Activated CD8-positive, alpha-beta memory T cell treated with anti-CD3 and anti-CD28 coated beads for 1 hour (primary cell): ENCODE measurements around the gene BAIAP2.
"Not testable (repeated sequence)": the region's sequence is repeated elsewhere in the genome, so short reads cannot be mapped to it uniquely, and the experiment has no call there.

ENCODE experiments used
- DNase-seq, 2 donors: peaks; one replicate each; pipeline ENCODE4 v3.0.0-alpha.2; 2020; ENCODE audit warnings: low read depth in 1 of 2; ENCODE audit errors: extremely low read depth in 1 of 2

BAIAP2 gene

DNA sequence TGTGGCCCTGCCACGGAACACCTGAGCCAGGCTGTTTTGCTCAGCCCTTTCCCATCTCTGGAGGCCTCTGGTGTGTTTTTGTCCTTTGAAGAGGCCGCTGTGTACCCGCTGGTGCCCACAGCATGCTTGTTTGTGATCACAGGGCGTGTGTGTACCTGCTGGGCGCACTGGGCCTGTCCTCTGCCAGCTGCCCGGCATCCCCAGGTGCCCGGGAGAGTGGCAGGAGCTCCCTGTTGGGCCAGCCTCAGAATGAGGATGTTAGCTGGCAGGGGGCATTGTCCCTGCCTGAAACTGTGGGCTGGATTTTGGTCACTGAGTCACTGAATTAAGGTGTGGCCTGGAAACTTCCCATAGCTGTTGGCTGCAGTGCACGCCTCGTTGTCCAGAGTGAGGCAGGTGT, 31.1 kb downstream of the BAIAP2 start:
- no peak for DNase-seq

DNA sequence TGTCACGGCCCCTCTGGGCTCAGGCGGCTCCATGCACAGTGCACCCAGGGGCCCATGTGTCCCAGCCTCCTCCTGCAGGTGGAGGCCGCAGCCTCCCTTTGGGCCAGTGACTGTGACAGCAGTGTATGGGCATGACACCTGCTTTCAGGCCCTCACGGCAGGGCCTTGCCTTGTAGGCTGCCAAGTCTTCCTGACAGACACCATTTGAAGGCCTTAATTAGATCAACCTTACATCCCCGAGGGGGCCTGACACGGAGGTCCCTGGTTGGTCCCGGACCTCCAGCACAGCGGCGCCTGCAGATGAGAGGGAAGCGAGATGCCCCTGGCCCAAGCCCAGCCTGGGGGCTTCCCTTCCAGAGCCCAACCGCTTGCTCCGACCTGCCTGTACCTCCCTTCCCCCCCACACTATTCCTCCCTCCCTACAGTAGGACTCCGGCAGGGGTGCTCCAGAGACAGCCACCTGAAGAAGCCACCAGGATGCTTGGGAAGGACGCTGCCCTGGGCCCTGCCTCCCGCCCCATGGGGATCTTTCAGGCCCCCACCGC, 31.9 kb downstream of the BAIAP2 start:
- DNase-seq, result no peak

DNA sequence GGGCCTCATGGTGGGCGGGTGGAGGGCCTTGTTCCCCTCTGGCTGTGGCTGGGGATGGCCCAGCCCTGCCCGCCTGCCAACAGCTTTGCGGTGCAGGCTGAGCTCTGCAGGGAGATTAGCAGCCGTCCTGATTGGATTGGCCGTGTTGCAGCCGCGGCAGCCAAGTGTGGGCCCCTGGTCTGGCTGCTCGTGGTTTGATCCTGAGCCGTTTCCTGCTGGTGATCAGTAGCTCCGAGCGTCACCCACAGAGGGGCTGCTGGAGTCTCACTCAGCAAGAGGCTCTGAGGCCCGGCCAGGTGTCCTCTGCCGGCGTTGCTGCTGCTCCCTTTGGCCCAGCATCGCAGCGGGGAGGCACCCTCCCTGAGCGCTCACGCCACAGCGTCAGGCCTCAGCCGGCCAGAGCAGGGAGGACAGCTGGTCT, 32.5 kb downstream of the BAIAP2 start:
- DNase-seq, result no peak

DNA sequence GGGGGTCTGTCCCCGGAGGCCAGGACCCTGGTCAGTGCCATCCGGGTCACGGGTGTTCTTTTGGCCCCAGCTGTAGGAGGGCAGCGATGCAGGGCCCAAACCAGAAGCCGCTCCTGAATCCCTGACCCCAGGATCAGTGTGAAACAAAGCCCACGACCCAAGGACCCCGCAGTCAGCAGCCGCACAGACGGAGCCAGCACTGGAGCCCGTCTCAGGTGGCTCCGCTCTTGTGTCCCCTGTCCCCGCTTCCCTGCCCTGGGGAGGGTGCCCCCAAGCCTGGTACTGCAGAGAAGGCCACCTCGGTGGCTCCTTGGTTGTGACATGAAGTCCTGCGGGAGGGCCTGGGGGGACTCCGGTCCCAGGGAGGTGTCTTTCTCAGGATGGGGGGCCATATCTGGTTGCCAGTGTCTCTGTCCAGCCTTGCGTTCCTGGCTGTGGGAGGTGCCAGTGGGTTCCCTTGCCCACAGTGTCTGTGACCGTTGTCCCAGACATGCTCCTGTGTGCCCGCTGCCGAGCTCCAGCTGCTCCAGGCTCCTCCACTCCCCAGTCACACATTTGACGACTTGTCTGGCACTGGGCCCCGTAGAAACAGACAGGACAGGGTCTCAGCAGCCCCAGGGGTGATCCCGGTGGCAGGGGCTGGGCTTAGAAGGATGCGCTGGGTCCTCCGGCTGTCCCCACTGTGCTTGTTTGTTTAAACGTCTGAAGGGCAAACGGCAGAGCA, 33.6 kb downstream of the BAIAP2 start:
- no peak for DNase-seq

DNA sequence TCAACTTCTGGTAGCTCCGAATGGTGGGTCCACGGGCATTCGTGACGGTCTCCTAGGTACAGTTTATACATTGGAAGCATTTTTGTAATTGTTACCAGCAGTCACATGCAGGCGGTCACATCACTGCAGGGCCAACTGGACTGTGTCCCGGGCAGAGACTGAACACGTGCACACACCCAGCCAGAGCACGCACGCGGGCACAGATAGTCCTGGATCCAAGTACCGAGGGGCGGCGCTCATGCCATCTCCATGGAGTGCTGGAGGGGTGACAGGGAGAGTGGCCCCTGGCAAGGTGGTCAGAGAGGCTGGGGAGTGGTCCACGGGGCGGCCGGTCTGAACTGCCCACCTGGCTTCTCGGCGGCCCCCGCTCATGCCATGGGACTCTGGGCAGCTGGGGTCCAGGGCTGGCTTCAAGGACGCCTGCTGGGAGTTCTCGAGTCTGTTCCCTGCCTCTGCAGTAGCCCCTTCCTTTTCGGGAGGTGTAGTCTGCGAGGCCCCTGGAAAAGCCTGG, 34.2 kb downstream of the BAIAP2 start:
- DNase-seq, result no peak

DNA sequence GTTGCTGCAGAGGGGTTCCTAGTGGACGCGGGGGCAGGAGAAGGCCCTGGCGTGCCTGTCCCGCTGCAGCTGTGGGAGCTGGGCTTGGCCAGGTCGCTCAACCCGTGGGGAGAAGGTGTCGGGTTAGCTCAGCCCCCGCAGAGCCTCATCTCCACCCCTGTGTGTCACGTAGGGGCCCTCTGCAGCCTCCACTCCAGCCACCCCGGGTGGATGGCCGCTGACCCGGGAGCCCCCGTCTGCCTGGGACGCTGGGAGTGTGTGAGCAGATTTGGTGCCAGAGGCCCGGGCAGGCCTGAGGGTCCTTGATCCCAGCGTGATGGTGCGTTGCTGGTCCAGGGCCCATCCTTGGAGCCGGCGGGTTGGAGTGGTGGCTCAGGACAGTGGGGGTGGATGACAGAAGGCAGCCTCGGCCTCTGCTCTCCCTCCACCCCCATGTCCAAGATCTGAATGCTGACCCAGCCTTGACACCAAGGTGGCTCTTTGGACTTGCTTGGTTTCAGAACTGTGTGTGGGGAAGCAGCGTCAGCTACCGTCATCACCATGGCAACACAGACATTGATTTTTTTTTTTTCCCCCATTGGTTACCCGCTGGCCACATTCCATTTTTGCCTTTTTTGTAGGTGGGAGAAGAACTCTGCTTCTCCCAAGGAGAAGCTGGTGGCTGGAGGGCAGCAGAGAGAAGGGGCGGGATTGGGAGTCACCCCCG, 35.7 kb downstream of the BAIAP2 start:
- no peak for DNase-seq

DNA sequence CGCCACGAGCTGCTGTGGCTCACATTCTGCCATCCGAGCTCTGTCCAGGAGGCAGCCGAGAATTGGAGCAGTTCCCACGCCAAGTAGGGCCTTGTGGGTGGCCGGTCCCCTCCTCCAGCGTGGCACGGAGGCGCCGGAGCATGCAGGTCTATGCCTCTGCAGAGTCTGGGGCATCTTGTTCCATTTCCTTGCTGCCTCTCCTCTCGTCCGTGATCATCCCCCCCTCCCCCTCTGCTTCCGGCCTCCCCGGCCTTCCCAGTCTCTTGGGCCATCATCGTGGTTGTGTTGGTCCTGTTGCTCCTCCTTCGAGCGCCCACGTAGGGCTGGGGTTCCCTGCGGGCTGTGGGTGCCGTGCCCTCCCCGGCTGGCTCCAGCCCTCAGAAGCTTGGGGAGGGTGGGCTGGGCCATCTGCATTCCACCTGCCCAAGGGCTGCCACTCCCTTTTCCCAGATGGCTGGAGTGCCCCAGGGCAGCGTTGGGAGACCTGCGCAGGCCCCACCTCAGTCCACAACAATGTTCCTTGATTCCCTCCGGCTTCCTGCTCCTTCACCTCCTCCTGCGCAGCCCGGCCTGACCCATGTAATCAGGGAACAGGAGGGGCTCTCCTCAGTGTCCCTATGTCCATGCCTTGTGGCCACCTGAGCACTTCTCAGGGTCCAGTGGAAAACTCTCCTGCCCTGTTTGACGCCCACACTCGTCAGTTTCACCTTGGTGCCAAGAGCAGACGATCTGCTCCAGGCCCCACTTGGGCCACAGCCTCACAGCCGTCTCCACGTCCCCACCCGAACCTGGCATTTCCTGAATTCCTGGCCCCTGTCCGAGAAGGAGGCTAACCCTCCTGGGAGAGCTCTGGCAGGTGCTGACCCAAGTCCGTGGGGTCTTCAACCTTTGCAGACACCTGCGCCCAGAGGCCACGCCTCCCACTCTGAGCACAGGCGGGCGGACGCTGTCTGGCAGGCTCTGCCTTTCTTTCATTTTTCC, 37.1 kb downstream of the BAIAP2 start:
- DNase-seq, result no peak

DNA sequence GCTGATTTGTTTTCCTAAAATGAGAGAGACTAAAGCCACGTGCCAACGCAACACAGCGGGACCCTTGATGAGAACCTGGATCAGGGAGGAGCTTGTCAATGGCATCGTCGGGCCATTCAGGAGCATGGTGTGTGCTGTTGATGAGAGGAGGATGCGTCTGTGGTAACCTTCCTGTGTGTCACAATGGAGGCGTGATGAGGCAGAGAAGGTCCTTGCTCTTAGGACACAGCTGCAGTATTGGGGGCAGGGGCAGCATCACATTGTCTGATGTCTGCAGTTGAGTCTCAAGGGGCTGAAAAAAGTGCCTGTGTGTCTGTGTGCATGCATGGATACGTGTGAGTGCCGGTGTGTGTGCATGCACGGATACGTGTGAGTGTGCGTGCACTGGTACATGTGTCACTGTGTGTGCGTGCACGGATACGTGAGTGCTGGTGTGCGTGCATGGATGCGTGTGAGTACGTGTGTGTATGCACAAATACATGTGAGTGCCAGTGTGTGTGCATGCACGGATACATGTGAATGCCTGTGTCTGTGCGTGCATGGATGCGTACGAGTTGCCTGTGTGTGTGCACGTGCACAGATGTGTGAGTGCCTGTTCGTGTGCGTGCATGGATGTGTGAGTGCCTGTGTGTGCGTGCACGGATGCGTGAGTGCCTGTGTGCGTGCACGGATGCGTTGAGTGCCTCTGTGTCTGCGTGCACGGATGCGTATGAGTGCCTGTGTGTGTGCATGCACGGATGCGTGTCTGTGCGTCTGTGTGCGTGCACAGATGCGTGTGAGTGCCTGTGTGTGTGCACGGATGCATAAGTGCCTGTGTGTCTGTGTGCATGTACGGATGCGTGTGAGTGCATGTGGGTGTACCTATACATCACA, 39.3 kb downstream of the BAIAP2 start:
- DNase-seq, result no peak

DNA sequence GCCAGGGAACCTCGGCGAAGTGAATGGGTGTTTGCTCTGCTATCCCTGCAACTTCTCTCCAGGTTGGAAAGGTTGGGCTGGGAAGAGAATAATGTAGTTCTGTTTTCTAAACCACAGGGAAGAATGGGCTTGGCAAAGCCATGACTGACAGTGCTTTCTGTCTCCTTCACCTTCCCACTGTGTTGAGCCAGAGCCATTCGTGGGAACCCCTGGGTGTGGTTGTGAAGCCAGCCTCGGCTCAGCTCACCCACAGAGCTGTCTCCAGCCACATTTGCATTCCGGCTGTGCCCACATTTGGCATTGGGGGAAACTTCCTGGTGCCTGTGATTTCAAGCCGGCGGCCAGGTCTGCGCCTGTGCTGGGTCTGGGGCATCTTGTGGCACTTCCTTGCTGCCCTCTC, 39.9 kb downstream of the BAIAP2 start:
- DNase-seq, result no peak

DNA sequence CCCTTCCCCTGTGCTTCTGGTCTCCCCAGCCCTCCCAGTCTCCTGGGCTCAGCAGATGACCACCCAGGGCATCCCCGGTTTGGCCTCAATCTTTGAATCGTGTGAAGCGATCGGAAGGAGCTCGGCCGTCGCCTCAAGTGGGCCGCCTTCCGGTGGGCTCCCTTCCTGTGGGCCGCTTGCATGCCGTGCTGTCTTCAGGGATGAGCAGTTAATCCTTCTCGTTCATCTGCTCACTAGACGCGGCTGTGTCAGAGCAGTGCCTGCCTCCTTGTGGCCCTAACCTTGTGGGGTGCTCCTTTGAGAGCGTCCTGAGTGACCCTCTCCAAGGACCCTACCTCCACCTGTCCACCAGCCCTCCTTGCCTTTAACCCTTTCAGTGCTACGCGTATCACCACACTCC, 40.4 kb downstream of the BAIAP2 start:
- no peak for DNase-seq

DNA sequence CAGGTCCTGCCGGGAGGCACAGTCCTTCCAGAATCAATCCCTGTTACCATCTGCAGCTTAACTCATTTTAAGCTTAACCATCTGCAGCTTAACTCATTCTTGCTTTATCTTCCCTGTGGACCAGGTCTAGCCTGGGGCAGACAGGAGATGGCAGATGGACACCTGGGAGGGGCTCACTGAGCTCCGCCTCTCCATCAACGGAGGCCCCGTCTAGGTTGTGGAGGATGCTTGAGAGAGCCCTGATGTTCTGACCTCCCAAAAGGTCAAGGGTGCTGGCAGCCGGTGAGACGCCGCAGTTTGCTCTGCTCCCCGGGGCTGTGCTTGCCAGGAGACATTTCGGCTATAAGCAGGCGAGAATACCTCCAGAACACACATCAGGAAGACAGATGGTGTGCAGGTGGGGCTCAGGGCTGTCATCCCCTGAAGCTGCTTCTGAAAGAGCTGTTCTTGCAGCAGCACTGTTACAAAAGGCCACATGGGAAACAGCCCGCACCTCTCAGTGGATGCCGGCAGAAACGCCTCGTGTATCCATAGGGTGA, 41.3 kb downstream of the BAIAP2 start:
- DNase-seq, result no peak

DNA sequence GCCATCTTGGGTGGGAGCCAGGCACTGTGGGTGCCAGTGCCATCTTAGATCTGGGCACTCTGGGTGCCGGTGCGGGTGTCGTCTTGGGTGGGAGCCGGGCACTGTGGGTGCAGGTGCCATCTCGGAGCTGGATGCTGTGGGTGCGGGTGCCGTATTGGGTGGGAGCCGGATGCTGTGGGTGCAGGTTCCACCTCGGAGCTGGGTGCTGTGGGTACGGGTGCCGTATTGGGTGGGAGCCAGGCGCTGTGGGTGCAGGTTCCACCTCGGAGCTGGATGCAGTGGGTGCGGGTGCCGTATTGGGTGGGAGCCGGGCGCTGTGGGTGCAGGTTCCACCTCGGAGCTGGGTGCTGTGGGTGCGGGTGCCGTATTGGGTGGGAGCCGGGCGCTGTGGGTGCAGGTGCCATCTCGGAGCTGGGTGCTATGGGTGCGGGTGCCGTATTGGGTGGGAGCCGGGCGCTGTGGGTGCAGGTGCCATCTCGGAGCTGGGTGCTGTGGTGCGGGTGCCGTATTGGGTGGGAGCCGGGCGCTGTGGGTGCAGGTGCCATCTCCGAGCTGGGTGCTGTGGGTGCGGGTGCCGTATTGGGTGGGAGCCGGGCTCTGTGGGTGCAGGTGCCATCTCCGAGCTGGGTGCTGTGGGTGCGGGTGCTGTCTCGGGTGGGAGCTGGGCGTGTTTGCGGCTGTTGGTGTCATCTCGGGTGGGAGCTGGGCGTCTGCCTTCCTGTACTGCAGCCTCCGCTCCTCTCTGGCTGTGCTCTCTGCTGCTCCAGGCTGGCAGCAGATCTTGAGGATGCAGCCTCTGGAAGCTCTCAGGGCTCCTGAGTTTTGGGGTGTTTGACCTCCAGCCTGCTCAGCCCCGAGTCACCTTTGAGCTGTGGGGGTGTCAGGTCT, 43.3 kb downstream of the BAIAP2 start:
- not testable (repeated sequence) for DNase-seq

DNA sequence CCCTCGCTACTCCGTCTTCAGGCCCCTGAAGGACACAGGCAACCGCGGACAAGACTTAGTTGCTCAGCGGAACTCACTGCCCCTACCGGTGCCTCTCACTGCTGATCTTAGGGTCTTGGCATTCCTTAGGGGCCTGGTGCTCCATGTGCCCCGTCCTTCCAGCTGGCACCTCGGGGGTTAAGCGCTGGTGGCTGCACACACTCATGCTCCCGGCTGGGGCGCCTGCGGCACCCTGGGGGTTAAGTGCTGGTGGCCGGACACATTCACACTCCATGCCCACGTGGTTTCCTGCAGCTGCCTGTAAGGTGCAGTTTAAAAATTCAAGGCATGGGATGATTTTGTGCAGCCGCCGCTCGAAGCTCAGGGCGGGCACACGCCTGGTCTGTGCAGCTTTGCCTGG, 45.1 kb downstream of the BAIAP2 start:
- DNase-seq, result no peak

DNA sequence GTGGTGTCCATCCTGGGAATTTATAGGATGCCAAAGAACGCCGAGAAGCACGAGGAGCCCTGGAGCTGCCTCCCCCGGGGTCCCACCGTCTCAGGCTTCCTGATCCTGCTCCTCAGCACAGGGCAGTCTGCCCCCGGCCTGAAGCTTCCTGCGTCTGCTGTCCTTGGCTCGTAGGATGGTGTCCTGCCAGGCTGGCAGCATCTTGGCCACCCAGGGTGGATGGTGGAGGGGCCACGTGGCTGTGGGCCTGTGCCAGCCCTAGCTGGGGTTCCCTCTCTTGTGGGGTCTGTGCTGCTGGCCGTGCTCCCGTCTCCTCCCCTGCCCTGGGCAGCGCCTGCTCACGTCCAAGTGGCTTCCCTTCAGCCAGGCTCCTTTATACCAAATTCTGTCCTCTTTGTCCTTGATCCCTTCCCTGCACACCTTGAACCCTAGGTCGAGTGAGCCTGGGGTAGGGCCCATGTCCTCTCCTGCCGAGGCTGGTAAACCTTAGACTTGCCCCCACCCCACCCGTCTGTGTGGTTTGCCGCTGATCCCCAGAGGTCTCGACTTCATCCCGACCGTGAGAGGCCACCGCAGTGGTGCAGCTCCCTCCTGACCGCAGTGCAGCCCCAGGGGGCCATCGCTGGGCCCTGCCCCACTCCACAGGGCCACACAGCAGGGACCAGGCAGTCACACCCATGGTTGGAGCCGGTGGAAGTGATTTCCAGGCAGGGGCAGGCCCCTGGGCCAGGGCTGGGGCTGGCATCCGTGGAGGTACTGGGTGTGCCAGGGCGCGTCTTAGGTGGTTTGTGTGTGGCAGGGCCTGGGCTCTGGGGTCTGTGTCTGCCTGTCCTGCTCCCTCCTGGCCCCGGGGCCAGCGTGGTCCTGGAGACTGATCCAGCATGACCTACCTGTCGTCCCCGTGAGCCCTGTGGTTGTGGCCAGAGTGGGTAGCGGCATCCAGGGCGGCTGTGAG, 46.5 kb downstream of the BAIAP2 start:
- DNase-seq, result no peak

DNA sequence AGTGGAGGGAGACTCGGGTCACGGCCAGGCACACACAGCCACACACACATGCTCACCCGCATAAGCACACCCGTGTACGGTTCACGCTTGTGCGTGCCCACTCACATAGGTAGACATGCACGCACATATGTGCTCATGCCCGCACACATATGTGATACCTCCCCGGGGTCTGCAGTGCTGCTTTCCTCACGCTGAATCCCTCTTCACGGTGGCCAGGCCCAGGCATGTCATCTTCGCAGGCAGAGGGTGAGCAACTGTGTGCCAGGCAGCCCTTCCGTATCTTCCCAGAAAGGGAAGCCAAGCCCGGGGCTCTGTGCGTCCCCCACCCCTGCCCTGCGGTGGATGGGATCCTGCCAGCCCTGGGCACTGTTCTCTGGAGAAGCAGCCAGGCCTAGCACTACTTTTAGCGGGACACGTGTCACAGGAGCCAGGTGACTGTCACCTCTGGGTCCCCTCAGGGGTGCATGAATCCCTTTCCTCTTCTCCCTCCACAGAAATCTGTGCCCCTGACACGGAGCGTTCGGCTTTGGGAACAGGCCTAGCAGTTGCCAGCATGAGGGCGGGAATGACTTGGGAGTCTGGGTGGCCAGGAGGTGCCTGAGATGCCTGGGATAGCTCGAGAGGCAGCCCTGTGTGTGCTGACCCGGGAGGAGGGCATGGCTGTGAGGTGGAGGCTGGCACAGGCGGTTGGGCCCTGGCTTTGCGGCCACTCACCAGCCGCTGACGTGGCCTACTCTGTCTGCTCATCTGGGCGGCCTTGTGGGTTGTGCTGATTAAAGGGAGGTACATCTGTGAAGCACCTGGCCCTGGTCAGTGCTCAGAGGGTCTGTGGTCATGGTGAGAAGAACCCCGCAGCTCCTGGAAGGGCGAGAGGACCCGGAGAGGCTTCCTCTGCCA, 47.5 kb downstream of the BAIAP2 start:
- DNase-seq, result no peak

DNA sequence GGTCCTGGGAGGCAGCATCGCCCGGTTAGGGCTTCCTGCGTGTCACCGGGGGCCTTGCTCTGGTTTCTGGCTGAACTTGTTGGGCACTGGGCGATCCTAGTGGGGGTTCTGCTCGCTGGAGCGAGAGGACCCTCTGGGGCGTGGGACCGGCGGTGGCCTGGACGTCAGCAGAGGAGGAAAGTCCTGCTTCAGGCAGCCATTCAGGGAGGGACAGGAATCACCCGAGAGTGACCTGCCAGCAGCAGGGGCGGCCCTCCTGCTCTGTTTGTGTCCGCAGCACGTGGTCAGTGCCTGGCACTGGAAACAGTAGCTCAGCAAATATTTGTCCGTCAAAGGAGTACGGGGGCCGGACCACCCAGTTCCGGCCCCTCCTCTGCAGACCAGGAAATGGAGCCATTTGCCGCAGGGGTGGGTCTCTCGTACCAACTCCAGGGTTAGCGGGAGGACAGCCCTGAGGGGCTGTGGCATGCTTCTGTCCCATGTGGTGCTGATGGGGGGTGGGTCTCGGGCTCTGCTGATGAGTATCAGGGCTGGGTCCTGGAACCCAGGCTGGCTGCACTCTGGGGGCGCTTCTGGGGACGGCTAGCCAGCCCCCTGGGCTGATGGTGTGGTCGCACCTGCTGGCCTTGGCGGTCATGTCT, 48.3 kb downstream of the BAIAP2 start:
- DNase-seq, result no peak
